ENCODE results near the gene ABTB2.

DNA sequence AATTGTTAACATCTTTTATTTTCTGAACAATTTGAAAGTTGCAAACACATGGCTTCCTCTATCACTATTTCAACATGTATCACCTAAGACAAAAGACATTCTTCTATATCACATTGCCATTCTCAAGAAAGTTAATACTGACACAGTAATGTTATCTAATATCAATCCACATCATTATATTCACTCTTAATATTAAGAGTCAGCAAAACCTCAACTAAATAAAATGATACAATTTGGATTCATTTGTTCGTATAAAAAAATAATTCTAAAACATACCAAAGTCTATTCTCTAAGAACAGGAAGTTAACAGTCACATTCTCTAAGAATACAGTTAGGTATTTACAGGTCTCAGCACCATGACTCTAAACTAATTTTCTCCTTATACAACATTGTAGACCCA lies 52.0 kb downstream of the ABTB2 start:
- TF ChIP-seq, protein P1, sequence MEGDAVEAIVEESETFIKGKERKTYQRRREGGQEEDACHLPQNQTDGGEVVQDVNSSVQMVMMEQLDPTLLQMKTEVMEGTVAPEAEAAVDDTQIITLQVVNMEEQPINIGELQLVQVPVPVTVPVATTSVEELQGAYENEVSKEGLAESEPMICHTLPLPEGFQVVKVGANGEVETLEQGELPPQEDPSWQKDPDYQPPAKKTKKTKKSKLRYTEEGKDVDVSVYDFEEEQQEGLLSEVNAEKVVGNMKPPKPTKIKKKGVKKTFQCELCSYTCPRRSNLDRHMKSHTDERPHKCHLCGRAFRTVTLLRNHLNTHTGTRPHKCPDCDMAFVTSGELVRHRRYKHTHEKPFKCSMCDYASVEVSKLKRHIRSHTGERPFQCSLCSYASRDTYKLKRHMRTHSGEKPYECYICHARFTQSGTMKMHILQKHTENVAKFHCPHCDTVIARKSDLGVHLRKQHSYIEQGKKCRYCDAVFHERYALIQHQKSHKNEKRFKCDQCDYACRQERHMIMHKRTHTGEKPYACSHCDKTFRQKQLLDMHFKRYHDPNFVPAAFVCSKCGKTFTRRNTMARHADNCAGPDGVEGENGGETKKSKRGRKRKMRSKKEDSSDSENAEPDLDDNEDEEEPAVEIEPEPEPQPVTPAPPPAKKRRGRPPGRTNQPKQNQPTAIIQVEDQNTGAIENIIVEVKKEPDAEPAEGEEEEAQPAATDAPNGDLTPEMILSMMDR (IDR thresholded peaks at IDR 0.05) = no peak
- TF ChIP-seq POLR2AphosphoS5 (IDR thresholded peaks at IDR 0.05) = no peak

All from upper lobe of left lung (tissue), 4 donors.